ENCODE data around the gene LCP1.

DNA sequence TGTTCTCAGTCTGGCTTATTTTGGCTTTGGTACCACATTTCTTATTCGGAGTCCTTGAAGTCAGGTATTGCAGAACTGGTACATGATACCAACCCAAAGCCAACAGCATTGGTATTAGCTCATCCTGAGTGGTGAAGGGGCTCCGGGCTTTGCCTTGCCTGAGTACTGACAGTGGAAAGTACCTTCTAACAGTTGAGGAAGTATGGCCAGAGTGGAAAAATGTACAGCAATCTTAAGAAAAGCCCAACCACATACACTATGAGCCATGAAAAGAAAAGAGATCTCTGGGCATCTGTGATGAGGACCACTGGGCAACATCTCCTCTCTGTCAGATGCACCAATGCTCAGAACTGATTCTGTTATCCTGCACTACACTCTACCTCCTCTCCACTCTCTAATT is 8.3 kb downstream of the LCP1 start:
- TF ChIP-seq POLR2AphosphoS5 (IDR thresholded peaks at IDR 0.05; ENCODE audit: low read depth, low read length) (no peak), SIN3A (IDR thresholded peaks at IDR 0.05; ENCODE audit: borderline replicate concordance, insufficient read depth, low read length) (no peak), REST (IDR thresholded peaks at IDR 0.05; ENCODE audit: insufficient read depth in 1 of 2, low read depth in 2 of 2, low read length in 2 of 2) (no peak)
